H1 (cell line): ENCODE results near the gene NEK2. TPM values are rescaled to one million over a fixed set of nuclear protein-coding genes. Genes with fewer than 3 reads are reported as not detected.

Source experiments
- CTCF ChIA-PET: fragments of 300-600 bp; sonication (Branson Sonifier 250); formaldehyde crosslinking; loops from one replicate; lab custom pipeline; 2021; ENCODE audit not compliant: partially characterized antibody; lab: Charles Lee
- POLR2A ChIA-PET: fragments of 300-600 bp; sonication (Branson Sonifier 250); formaldehyde crosslinking; loops from one replicate; lab custom pipeline; 2021; ENCODE audit warnings: inconsistent platforms; ENCODE audit not compliant: partially characterized antibody; lab: Charles Lee
- DNase-seq, 2 experiments: peaks; one replicate each; pipeline versions ENCODE4 v3.0.0 to v3.0.0-alpha.2; 2010 to 2022; ENCODE audit warnings: low spot score in 2 of 2, low read depth in 1 of 2, mixed read lengths in 1 of 2
- FAIRE-seq: peaks from 2 replicates; lab custom pipeline; 2011; peaks lifted over from hg19 to GRCh38; lab: Jason Lieb, UNC
- H2AFZ ChIP-seq: 2 replicates; pipeline ENCODE4 v1.8.1; 2012; ENCODE audit warnings: low read length, inconsistent platforms
- H2AK5ac ChIP-seq: 2 replicates; pipeline ENCODE4 v1.6.1; 2013; ENCODE audit warnings: low read depth, low read length
- H2BK120ac ChIP-seq: replicated peaks from 2 replicates; pipeline ENCODE3; 2013; ENCODE audit warnings: low read depth, low read length, inconsistent platforms
- H2BK12ac ChIP-seq: 2 replicates; pipeline ENCODE4 v1.6.1; 2013; ENCODE audit warnings: low read depth, low read length
- H2BK15ac ChIP-seq: 2 replicates; pipeline ENCODE4 v1.6.1; 2013; ENCODE audit warnings: low read length
- H2BK20ac ChIP-seq: 2 replicates; pipeline ENCODE4 v1.6.1; 2013; ENCODE audit warnings: low read length
- H2BK5ac ChIP-seq: 2 replicates; pipeline ENCODE4 v1.6.1; 2013; ENCODE audit warnings: low read depth, low read length
- H3K14ac ChIP-seq: 2 replicates; pipeline ENCODE4 v1.6.1; 2013; ENCODE audit warnings: inconsistent platforms; ENCODE audit not compliant: insufficient read length
- H3K18ac ChIP-seq: 2 replicates; pipeline ENCODE4 v1.6.1; 2013; ENCODE audit warnings: low read length; ENCODE audit errors: extremely low read depth
- H3K23ac ChIP-seq: 2 replicates; pipeline ENCODE4 v1.6.1; 2013; ENCODE audit warnings: inconsistent platforms; ENCODE audit not compliant: insufficient read length
- H3K23me2 ChIP-seq: 2 replicates; pipeline ENCODE4 v1.6.1; 2013; ENCODE audit warnings: low read depth, low read length
- H3K27ac ChIP-seq: 2 replicates; pipeline ENCODE4 v1.6.1; 2011; ENCODE audit warnings: low read depth, low read length, inconsistent platforms
- H3K27me3 ChIP-seq, 4 experiments: replicated peaks in 1 of 4; 1 replicate in 1 of 4; 2 replicates in 3 of 4; pipeline versions ENCODE4 v1.6.1 to v1.8.1; 2011 to 2013; ENCODE audit warnings: low read length in 3 of 4, mild to moderate bottlenecking in 3 of 4, inconsistent platforms in 2 of 4, mixed read lengths in 2 of 4, moderate library complexity in 1 of 4; ENCODE audit not compliant: control insufficient read depth in 3 of 4, insufficient read depth in 3 of 4; ENCODE audit errors: extremely low read depth in 1 of 4
- H3K36me3 ChIP-seq, 4 experiments: 2 replicates each; pipeline versions ENCODE4 v1.6.1 to v1.8.1; 2011 to 2013; ENCODE audit warnings: mild to moderate bottlenecking in 4 of 4, low read length in 3 of 4, moderate library complexity in 2 of 4, control low read depth in 1 of 4, inconsistent platforms in 1 of 4; ENCODE audit not compliant: insufficient read depth in 4 of 4, control insufficient read depth in 2 of 4
- H3K4ac ChIP-seq: replicated peaks from 2 replicates; pipeline ENCODE3; 2013; ENCODE audit warnings: low read length, low read depth, mixed read lengths, inconsistent platforms; ENCODE audit not compliant: insufficient read length
- H3K4me1 ChIP-seq, 4 experiments: replicated peaks in 1 of 4; 1 replicate in 1 of 4; 2 replicates in 3 of 4; pipeline versions ENCODE4 v1.6.1 to v1.8.1; 2011 to 2013; ENCODE audit warnings: low read length in 3 of 4, inconsistent platforms in 2 of 4, mixed read lengths in 1 of 4; ENCODE audit not compliant: insufficient read depth in 4 of 4, control insufficient read depth in 3 of 4
- H3K4me2 ChIP-seq, 2 experiments: 2 replicates each; pipeline versions ENCODE4 v1.6.1 to v1.8.1; 2011 to 2013; ENCODE audit warnings: low read depth in 2 of 2, low read length in 2 of 2, control low read depth in 1 of 2, inconsistent platforms in 1 of 2, mild to moderate bottlenecking in 1 of 2; ENCODE audit not compliant: insufficient read depth in 1 of 2
- H3K4me3 ChIP-seq, 4 experiments: fragments of 200-600, 300-600 bp in 1 of 4; sonication (generic), shearing (Covaris generic), sonication (Bioruptor Twin) in 1 of 4; 2 replicates each; pipeline versions ENCODE4 v1.5.1 to v1.8.1; 2011 to 2016; ENCODE audit warnings: low read length in 4 of 4, low read depth in 3 of 4, control low read depth in 2 of 4, inconsistent platforms in 2 of 4, mild to moderate bottlenecking in 2 of 4, mixed read lengths in 1 of 4, moderate library complexity in 1 of 4; ENCODE audit not compliant: insufficient read depth in 2 of 4; ENCODE audit errors: extremely low read depth in 1 of 4
- H3K56ac ChIP-seq: replicated peaks from 2 replicates; pipeline ENCODE3; 2013; ENCODE audit warnings: low read depth, mild to moderate bottlenecking, mixed read lengths, low read length, inconsistent platforms; ENCODE audit not compliant: insufficient read length
- H3K79me1 ChIP-seq: 2 replicates; pipeline ENCODE4 v1.6.1; 2013; ENCODE audit warnings: low read depth, low read length, control low read depth
- H3K79me2 ChIP-seq, 2 experiments: 2 replicates each; pipeline versions ENCODE4 v1.6.1 to v1.8.1; 2012 to 2013; ENCODE audit warnings: low read length in 2 of 2, mild to moderate bottlenecking in 2 of 2, inconsistent platforms in 1 of 2; ENCODE audit not compliant: insufficient read depth in 2 of 2, control insufficient read depth in 1 of 2
- H3K9ac ChIP-seq, 4 experiments: replicated peaks in 1 of 4; 1 replicate in 1 of 4; 2 replicates in 3 of 4; pipeline versions ENCODE4 v1.6.1 to v1.8.1; 2011 to 2013; ENCODE audit warnings: low read depth in 3 of 4, low read length in 3 of 4, control low read depth in 2 of 4, mild to moderate bottlenecking in 2 of 4, moderate library complexity in 2 of 4, inconsistent platforms in 1 of 4; ENCODE audit errors: extremely low read depth in 1 of 4
- H3K9me3 ChIP-seq, 2 experiments: 2 replicates each; pipeline versions ENCODE4 v1.6.1 to v1.8.1; 2012 to 2013; ENCODE audit warnings: mild to moderate bottlenecking in 2 of 2, moderate library complexity in 2 of 2, control low read depth in 1 of 2, inconsistent platforms in 1 of 2, low read depth in 1 of 2, low read length in 1 of 2, mixed read lengths in 1 of 2; ENCODE audit not compliant: insufficient read depth in 2 of 2
- H4K20me1 ChIP-seq, 2 experiments: replicated peaks in 1 of 2; 2 replicates each; pipeline versions ENCODE3 to v1.8.1; 2011 to 2013; ENCODE audit warnings: inconsistent platforms in 2 of 2, low read length in 2 of 2, mild to moderate bottlenecking in 1 of 2; ENCODE audit not compliant: insufficient read depth in 2 of 2, control insufficient read depth in 1 of 2
- H4K5ac ChIP-seq: 2 replicates; pipeline ENCODE4 v1.6.1; 2013; ENCODE audit warnings: low read length, low read depth, mixed read lengths, inconsistent platforms; ENCODE audit not compliant: insufficient read length
- H4K8ac ChIP-seq: 2 replicates; pipeline ENCODE4 v1.8.0; 2013; ENCODE audit warnings: mild to moderate bottlenecking, moderate library complexity, low read length, inconsistent platforms; ENCODE audit not compliant: insufficient read depth; ENCODE audit errors: extremely low read depth
- H4K91ac ChIP-seq: replicated peaks from 2 replicates; pipeline ENCODE3; 2013; ENCODE audit warnings: low read length, mixed read lengths, inconsistent platforms; ENCODE audit not compliant: insufficient read length
- ATF3 ChIP-seq: IDR thresholded peaks from 2 replicates; pipeline ENCODE4 v1.6.1; 2011; ENCODE audit warnings: low read depth, mild to moderate bottlenecking, low read length; ENCODE audit not compliant: insufficient read depth
- CBX5 ChIP-seq: fragments of 300-800, 300-1000 bp; sonication (generic); IDR thresholded peaks from 2 replicates; pipeline ENCODE4 v1.7.1; 2016; ENCODE audit warnings: antibody characterized with exemption, low read length, low read depth
- CBX8 ChIP-seq: fragments of 300-800, 300-1000 bp; sonication (generic); IDR thresholded peaks from 2 replicates; pipeline ENCODE4 v1.7.1; 2016; ENCODE audit warnings: low read depth, low read length, borderline replicate concordance
- CEBPB ChIP-seq: IDR thresholded peaks from 2 replicates; pipeline ENCODE4 v1.6.1; 2012; ENCODE audit warnings: low read depth, low read length
- CHD1 ChIP-seq: IDR thresholded peaks from 2 replicates; pipeline ENCODE4 v1.6.1; 2012; ENCODE audit warnings: low read depth, low read length, improper control_type of control experiment
- CREB1 ChIP-seq: IDR thresholded peaks from 2 replicates; pipeline ENCODE4 v1.6.1; 2012; ENCODE audit warnings: inconsistent platforms
- EP300 ChIP-seq, 2 experiments: IDR thresholded peaks; 1 replicate in 1 of 2; 2 replicates in 1 of 2; pipeline ENCODE4 v1.6.1; 2011 to 2012; ENCODE audit warnings: low read depth in 2 of 2, low read length in 2 of 2, mild to moderate bottlenecking in 2 of 2, borderline replicate concordance in 1 of 2, inconsistent platforms in 1 of 2, moderate library complexity in 1 of 2
- GTF2F1 ChIP-seq: IDR thresholded peaks from 2 replicates; pipeline ENCODE4 v1.6.1; 2012; ENCODE audit warnings: low read depth, low read length, improper control_type of control experiment, borderline replicate concordance
- NANOG ChIP-seq: IDR thresholded peaks from 2 replicates; pipeline ENCODE4 v1.6.1; 2011; ENCODE audit warnings: low read length, low read depth, mild to moderate bottlenecking, inconsistent platforms; ENCODE audit not compliant: insufficient read depth, poor library complexity, severe bottlenecking
- NRF1 ChIP-seq: IDR thresholded peaks from 2 replicates; pipeline ENCODE4 v1.6.1; 2011; ENCODE audit warnings: mild to moderate bottlenecking, low read depth, low read length, improper control_type of control experiment
- POLR2A ChIP-seq, 2 experiments: IDR thresholded peaks; 1 replicate in 1 of 2; 2 replicates in 1 of 2; pipeline ENCODE4 v1.6.1; 2011; ENCODE audit warnings: low read depth in 2 of 2, low read length in 2 of 2, mild to moderate bottlenecking in 2 of 2; ENCODE audit errors: control extremely low read depth in 1 of 2
- POLR2AphosphoS5 ChIP-seq: IDR thresholded peaks from 2 replicates; pipeline ENCODE4 v1.6.1; 2011; ENCODE audit warnings: low read depth, low read length
- SIN3A ChIP-seq, 2 experiments: IDR thresholded peaks in 1 of 2; conservative IDR thresholded peaks in 1 of 2; 2 replicates each; pipeline ENCODE4 v1.6.1; 2011 to 2012; ENCODE audit warnings: low read length in 2 of 2, improper control_type of control experiment in 1 of 2, low read depth in 1 of 2, mild to moderate bottlenecking in 1 of 2
- SRF ChIP-seq: IDR thresholded peaks from 2 replicates; pipeline ENCODE4 v1.6.1; 2011; ENCODE audit warnings: mild to moderate bottlenecking, low read depth, low read length, moderate library complexity
- TCF12 ChIP-seq: IDR thresholded peaks from 2 replicates; pipeline ENCODE4 v1.6.1; 2011; ENCODE audit warnings: low read depth, mild to moderate bottlenecking, low read length
- WGBS, 2 experiments: shearing (Covaris generic) in 1 of 2; methylation state at CpG; one replicate each; pipeline versions ENCODE4 v1.1.6 to v1.1.7; 2013 to 2015; ENCODE audit warnings: low lambda C conversion rate in 2 of 2, mixed read lengths in 2 of 2, inconsistent platforms in 1 of 2, low coverage in 1 of 2, missing lambda C conversion rate in 1 of 2; ENCODE audit not compliant: insufficient replicate concordance in 2 of 2, insufficient coverage in 1 of 2, insufficient read length in 1 of 2; ENCODE audit errors: extremely low coverage in 1 of 2, missing lambda C conversion rate in 1 of 2; 5-methylcytosine and 5-hydroxymethylcytosine counted together
- polyA plus RNA-seq, 7 experiments: library from polyadenylated mRNA; depleted of rRNA in 3 of 7; stranded (reverse) in 5 of 7; unstranded in 2 of 7; fragments of >200 nt in 5 of 7; fragments of 200-250 nt in 2 of 7; gene quantifications; 1 replicate in 5 of 7; 2 replicates in 1 of 7; 4 replicates in 1 of 7; pipeline versions ENCODE4 v1.2.1 to v1.2.3, GENCODE V29; 2011 to 2013; ENCODE audit warnings: missing spikeins in 2 of 7, mixed read lengths in 2 of 7
- total RNA-seq: library from RNA; stranded (reverse); fragmentation: NEBNext Ultra II Directional; extraction: Animal tissue kit (Norgen Biotek cat#: 25700); gene quantifications from 2 replicates; pipeline ENCODE4 v1.2.1, GENCODE V29; 2021

NEK2 gene
- total and polyA plus RNA-seq, 2 of the 8 experiments (the other 6 are each of a cell fraction or from before 2014, with no cell fraction given): 8.4 to 22.9 TPM

GRCh38 chr1:211634931-211635330 lies 40.5 kb downstream of the NEK2 start:
- no peak overlapping the region for H3K4me3 ChIP-seq
- no peaks in the 10 kb centered on the region for H3K79me1 ChIP-seq
- no peaks in the 10 kb centered on the region for H3K9me3 ChIP-seq
- no peaks in the 10 kb centered on the region for H3K27me3 ChIP-seq
- WGBS, 2 experiments: 100% methylated on average over 4 of the region's 4 CpGs; no CpG with 5 or more reads in 1 of the 2 experiments
- POLR2A ChIA-PET: no interaction called here
- H3K4ac ChIP-seq: no peak overlapping the region
- no peak overlapping the region for H2BK12ac ChIP-seq
- H3K4me2 ChIP-seq: no peak overlapping the region
- DNase-seq: no peak
- no peak overlapping the region for H3K18ac ChIP-seq
- no peak overlapping the region for H3K56ac ChIP-seq
- H3K9ac ChIP-seq: no peak overlapping the region
- H3K23me2 ChIP-seq: no peaks in the 10 kb centered on the region
- H2BK5ac ChIP-seq: no peak overlapping the region
- no peak overlapping the region for H4K8ac ChIP-seq
- H2AFZ ChIP-seq: no peak overlapping the region
- no peak overlapping the region for H4K91ac ChIP-seq
- no peaks in the 10 kb centered on the region for H3K36me3 ChIP-seq
- CTCF ChIA-PET: interaction anchor here (0.6 to 1.5 kb wide), 10 partner anchors 12 to 1210 kb away, joined by 3 to 6 read pairs (median 3); partner anchors contain the start of gene SLC30A1
- peaks cover 0 to 6% (median 1%) of the 10 kb centered on the region in 4 experiments; a peak in 1 of 7 replicates for H3K4me1 ChIP-seq
- H4K20me1 ChIP-seq: no peaks in the 10 kb centered on the region
- H3K14ac ChIP-seq: no peak overlapping the region
- H2BK20ac ChIP-seq: no peak overlapping the region
- H3K79me2 ChIP-seq: no peaks in the 10 kb centered on the region
- no peak overlapping the region for H3K27ac ChIP-seq
- no peak overlapping the region for H3K23ac ChIP-seq
- no peak overlapping the region for H2AK5ac ChIP-seq
- H2BK120ac ChIP-seq: no peak overlapping the region
- FAIRE-seq: no peak
- no peak overlapping the region for H4K5ac ChIP-seq
- no peak overlapping the region for H2BK15ac ChIP-seq
- no peak for TF ChIP-seq NRF1
- TF ChIP-seq TCF12: no peak
- TF ChIP-seq SIN3A (conservative IDR thresholded peaks at IDR 0.05 in 1 of 2, IDR thresholded peaks at IDR 0.05 in 1 of 2; ENCODE audit: low read depth in 1 of 2, low read length in 2 of 2): no peak
- TF ChIP-seq CHD1: no peak
- no peak for TF ChIP-seq POLR2A (IDR thresholded peaks at IDR 0.05; ENCODE audit: control extremely low read depth in 1 of 2, low read depth in 2 of 2, low read length in 2 of 2)
- TF ChIP-seq GTF2F1: no peak
- TF ChIP-seq POLR2AphosphoS5: no peak
- no peak for TF ChIP-seq CEBPB
- no peak for TF ChIP-seq CREB1
- no peak for TF ChIP-seq CBX8
- no peak for TF ChIP-seq ATF3
- TF ChIP-seq EP300 (IDR thresholded peaks at IDR 0.05; ENCODE audit: borderline replicate concordance in 1 of 2, low read depth in 2 of 2, low read length in 2 of 2): no peak
- TF ChIP-seq NANOG: no peak
- no peak for TF ChIP-seq CBX5
- TF ChIP-seq SRF: no peak
